ENCODE measurements around the gene CHRNB4. TPM values are rescaled to one million over a fixed set of nuclear protein-coding genes. Genes with fewer than 3 reads are reported as not detected.

Gene CHRNB4
- total and polyA plus RNA-seq, 7 donors: not detected

- H3K9me3 ChIP-seq: no peaks in the 10 kb centered on the region
- ATAC-seq (no peak), DNase-seq (no peak)
- 81 to 88% (median 84%) methylated on average over 4 of the region's 4 CpGs for WGBS, 3 donors
- no peak overlapping the region for H3K27ac ChIP-seq
- no peaks in the 10 kb centered on the region for H3K36me3 ChIP-seq (ENCODE audit: insufficient read depth in 1 of 2, low read depth in 1 of 2)
- TF ChIP-seq CTCF (IDR thresholded peaks at IDR 0.05): no peak
- H3K4me1 ChIP-seq: no peaks in the 10 kb centered on the region
- peaks cover 0 to 3% (median 3%) of the 10 kb centered on the region in 3 donors for H3K27me3 ChIP-seq (ENCODE audit: insufficient read depth in 3 of 3, low read length in 2 of 3)
- intact Hi-C loops (cut with DNase I): no loop called here
- no peak overlapping the region for H3K4me3 ChIP-seq
Measured at GRCh38 chr15:78605680-78606079, 35.3 kb downstream of the CHRNB4 start.

- peaks cover 0 to 3% (median 3%) of the 10 kb centered on the region in 3 donors for H3K27me3 ChIP-seq (ENCODE audit: insufficient read depth in 3 of 3, low read length in 2 of 3)
- no peak overlapping the region for H3K27ac ChIP-seq
- no peak for DNase-seq
- no peak for ATAC-seq
- intact Hi-C loops (cut with DNase I): no loop called here
- WGBS, 3 donors: 84 to 94% (median 91%) methylated on average over 5 of the region's 5 CpGs
- no peaks in the 10 kb centered on the region for H3K9me3 ChIP-seq
- TF ChIP-seq CTCF (IDR thresholded peaks at IDR 0.05): no peak
- H3K36me3 ChIP-seq (ENCODE audit: insufficient read depth in 1 of 2, low read depth in 1 of 2): no peaks in the 10 kb centered on the region
- no peak overlapping the region for H3K4me3 ChIP-seq
- no peaks in the 10 kb centered on the region for H3K4me1 ChIP-seq
Measured at GRCh38 chr15:78605201-78605600, 35.8 kb downstream of the CHRNB4 start.

GRCh38 chr15:78604420-78604819 lies 36.6 kb downstream of the CHRNB4 start:
- ATAC-seq (no peak), DNase-seq (no peak)
- no peak for TF ChIP-seq CTCF (IDR thresholded peaks at IDR 0.05)
- intact Hi-C loops (cut with DNase I): no loop called here
- peaks cover 0 to 3% (median 3%) of the 10 kb centered on the region in 3 donors for H3K27me3 ChIP-seq (ENCODE audit: insufficient read depth in 3 of 3, low read length in 2 of 3)
- WGBS, 3 donors: 91 to 93% (median 92%) methylated on average over 2 of the region's 2 CpGs
- H3K27ac ChIP-seq: no peak overlapping the region
- no peak overlapping the region for H3K4me3 ChIP-seq
- H3K9me3 ChIP-seq: no peaks in the 10 kb centered on the region
- no peaks in the 10 kb centered on the region for H3K4me1 ChIP-seq
- no peaks in the 10 kb centered on the region for H3K36me3 ChIP-seq (ENCODE audit: insufficient read depth in 1 of 2, low read depth in 1 of 2)

GRCh38 chr15:78603467-78603866 lies 37.5 kb downstream of the CHRNB4 start:
- Histone ChIP-seq H3K27me3 (ENCODE audit: insufficient read depth in 3 of 3, low read length in 2 of 3) (peaks cover 0 to 3% (median 3%) of the 10 kb centered on the region in 3 donors), H3K4me3 (no peak overlapping the region), H3K4me1 (no peaks in the 10 kb centered on the region), H3K9me3 (no peaks in the 10 kb centered on the region), H3K36me3 (ENCODE audit: insufficient read depth in 1 of 2, low read depth in 1 of 2) (no peaks in the 10 kb centered on the region), H3K27ac (no peak overlapping the region)
- DNase-seq (no peak), ATAC-seq (no peak)
- 65 to 80% (median 78%) methylated on average over 3 of the region's 3 CpGs for WGBS, 3 donors
- intact Hi-C loops (cut with DNase I): no loop called here
- no peak for TF ChIP-seq CTCF (IDR thresholded peaks at IDR 0.05)

GRCh38 chr15:78599189-78599588 lies 41.8 kb downstream of the CHRNB4 start:
- Histone ChIP-seq H3K4me1 (no peaks in the 10 kb centered on the region), H3K4me3 (no peak overlapping the region), H3K27me3 (ENCODE audit: insufficient read depth in 3 of 3, low read length in 2 of 3) (no peaks in the 10 kb centered on the region), H3K27ac (no peak overlapping the region), H3K36me3 (ENCODE audit: insufficient read depth in 1 of 2, low read depth in 1 of 2) (no peaks in the 10 kb centered on the region), H3K9me3 (no peaks in the 10 kb centered on the region)
- intact Hi-C loops (cut with DNase I): no loop called here
- DNase-seq (no peak), ATAC-seq (no peak)
- no peak for TF ChIP-seq CTCF (IDR thresholded peaks at IDR 0.05)
